Ovary (tissue), 3 donors: ENCODE results near the gene SLC35C1.

Source experiments
- EP300 ChIP-seq: sonication (generic); formaldehyde crosslinking; IDR thresholded peaks from one replicate; pipeline ENCODE4 v1.6.1; 2017; ENCODE audit warnings: antibody characterized with exemption
- POLR2A ChIP-seq: fragments of 450-650 bp; IDR thresholded peaks from one replicate; pipeline ENCODE4 v1.6.1; 2017; ENCODE audit warnings: antibody characterized with exemption, mild to moderate bottlenecking, moderate library complexity
- TF ChIP-seq, protein P1 (sequence below), 3 donors: fragments of 450-650 bp in 2 of 3; fragments of 200-600 bp in 1 of 3; IDR thresholded peaks; one replicate each; pipeline versions ENCODE4 v1.5.1 to v1.8.0; 2016 to 2022; ENCODE audit warnings: antibody characterized with exemption in 3 of 3, mild to moderate bottlenecking in 1 of 3
- donor health status: DM: no; HTN: no; CAD: no.

DNA sequence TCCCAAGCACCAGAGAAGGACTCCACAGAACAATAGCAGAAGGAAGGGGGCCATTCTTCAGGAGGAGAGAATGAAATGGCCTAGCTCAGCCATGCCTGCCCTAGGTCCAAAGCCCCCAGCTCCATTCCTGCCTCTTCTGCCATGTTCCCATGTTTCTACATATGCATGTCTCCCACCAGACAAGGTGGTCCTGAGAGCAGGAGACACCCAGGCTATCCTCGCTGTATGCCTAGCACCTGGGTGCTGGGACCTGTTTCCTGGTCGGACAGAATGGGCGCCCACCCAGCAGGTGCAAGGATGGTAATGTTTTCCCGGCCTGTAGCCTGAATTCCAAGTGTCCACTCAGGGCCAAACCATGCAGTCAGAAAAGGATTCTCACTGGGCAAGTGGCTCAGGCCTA, 30.2 kb upstream of the SLC35C1 start:
- TF ChIP-seq, protein P1, sequence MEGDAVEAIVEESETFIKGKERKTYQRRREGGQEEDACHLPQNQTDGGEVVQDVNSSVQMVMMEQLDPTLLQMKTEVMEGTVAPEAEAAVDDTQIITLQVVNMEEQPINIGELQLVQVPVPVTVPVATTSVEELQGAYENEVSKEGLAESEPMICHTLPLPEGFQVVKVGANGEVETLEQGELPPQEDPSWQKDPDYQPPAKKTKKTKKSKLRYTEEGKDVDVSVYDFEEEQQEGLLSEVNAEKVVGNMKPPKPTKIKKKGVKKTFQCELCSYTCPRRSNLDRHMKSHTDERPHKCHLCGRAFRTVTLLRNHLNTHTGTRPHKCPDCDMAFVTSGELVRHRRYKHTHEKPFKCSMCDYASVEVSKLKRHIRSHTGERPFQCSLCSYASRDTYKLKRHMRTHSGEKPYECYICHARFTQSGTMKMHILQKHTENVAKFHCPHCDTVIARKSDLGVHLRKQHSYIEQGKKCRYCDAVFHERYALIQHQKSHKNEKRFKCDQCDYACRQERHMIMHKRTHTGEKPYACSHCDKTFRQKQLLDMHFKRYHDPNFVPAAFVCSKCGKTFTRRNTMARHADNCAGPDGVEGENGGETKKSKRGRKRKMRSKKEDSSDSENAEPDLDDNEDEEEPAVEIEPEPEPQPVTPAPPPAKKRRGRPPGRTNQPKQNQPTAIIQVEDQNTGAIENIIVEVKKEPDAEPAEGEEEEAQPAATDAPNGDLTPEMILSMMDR (IDR thresholded peaks at IDR 0.05) = no peak
- TF ChIP-seq POLR2A = no peak
- TF ChIP-seq EP300 = no peak
